IMR-90 (cell line): ENCODE measurements around the gene ATP6V1G1. TPM values are rescaled to one million over a fixed set of nuclear protein-coding genes. Genes with fewer than 3 reads are reported as not detected.

ENCODE experiments used
- ATAC-seq: fragments of 200-7000 bp; cut with Tn5 transposase; 2 replicates; pipeline ENCODE4 v1.9.1; 2020; ENCODE audit warnings: low read depth, mild to moderate bottlenecking, moderate library complexity
- BruUV-seq: library from RNA; stranded (reverse); fragments of 400-500 nt; replicated peaks from 2 replicates; lab custom pipeline; 2021; lab: Mats Ljungman, UMichigan
- CTCF ChIA-PET: fragments of 300-600 bp; formaldehyde crosslinking; extraction: SDS; loops from one replicate; lab custom pipeline; 2021; ENCODE audit warnings: antibody characterized with exemption; lab: Yijun Ruan, JAX
- POLR2A ChIA-PET: fragments of 300-600 bp; sonication (Branson Sonifier 250); formaldehyde crosslinking; loops from one replicate; lab custom pipeline; 2022; ENCODE audit warnings: antibody characterized with exemption; ENCODE audit not compliant: unreplicated experiment; lab: Charles Lee
- DNase-seq: peaks from one replicate; pipeline ENCODE4 v3.0.0; 2013
- H2AFZ ChIP-seq: replicated peaks from 2 replicates; pipeline ENCODE3; 2013; ENCODE audit warnings: low read length, mild to moderate bottlenecking; ENCODE audit not compliant: poor library complexity
- H2AK5ac ChIP-seq: 2 replicates; pipeline ENCODE4 v1.6.1; 2013; ENCODE audit warnings: low read depth, low read length, inconsistent platforms
- H2AK9ac ChIP-seq: replicated peaks from 2 replicates; pipeline ENCODE3; 2013; ENCODE audit warnings: mild to moderate bottlenecking, low read depth, low read length, moderate library complexity; ENCODE audit not compliant: poor library complexity
- H2BK120ac ChIP-seq: 2 replicates; pipeline ENCODE4 v1.6.1; 2013; ENCODE audit warnings: low read depth, low read length, inconsistent platforms
- H2BK15ac ChIP-seq: 3 replicates; pipeline ENCODE4 v1.6.1; 2013; ENCODE audit warnings: low read depth, low read length, inconsistent platforms
- H2BK20ac ChIP-seq: 2 replicates; pipeline ENCODE4 v1.6.1; 2013; ENCODE audit warnings: low read depth, mild to moderate bottlenecking, inconsistent platforms, low read length, moderate library complexity
- H2BK5ac ChIP-seq: 2 replicates; pipeline ENCODE4 v1.6.1; 2013; ENCODE audit warnings: mild to moderate bottlenecking, low read depth, low read length, inconsistent platforms; ENCODE audit not compliant: poor library complexity, severe bottlenecking
- H3K14ac ChIP-seq: replicated peaks from 2 replicates; pipeline ENCODE4 v1.6.1; 2013; ENCODE audit warnings: low read depth, low read length, inconsistent platforms
- H3K18ac ChIP-seq: 2 replicates; pipeline ENCODE4 v1.6.1; 2013; ENCODE audit warnings: low read depth, low read length, control low read depth
- H3K23ac ChIP-seq: 2 replicates; pipeline ENCODE4 v1.6.1; 2013; ENCODE audit warnings: low read depth, low read length, inconsistent platforms
- H3K27ac ChIP-seq: 2 replicates; pipeline ENCODE4 v1.5.1; 2013; ENCODE audit warnings: mild to moderate bottlenecking, control low read depth, low read length; ENCODE audit not compliant: insufficient read depth
- H3K27me3 ChIP-seq: 2 replicates; pipeline ENCODE4 v1.6.1; 2013; ENCODE audit warnings: low read length; ENCODE audit not compliant: control insufficient read depth, insufficient read depth
- H3K36me3 ChIP-seq: 2 replicates; pipeline ENCODE4 v1.6.1; 2013; ENCODE audit warnings: low read length, mixed read lengths; ENCODE audit not compliant: control insufficient read depth, insufficient read depth
- H3K4ac ChIP-seq: 2 replicates; pipeline ENCODE4 v1.6.1; 2013; ENCODE audit warnings: low read depth, low read length, inconsistent platforms
- H3K4me1 ChIP-seq: 2 replicates; pipeline ENCODE4 v1.6.1; 2013; ENCODE audit warnings: low read length, mixed read lengths; ENCODE audit not compliant: control insufficient read depth, insufficient read depth
- H3K4me2 ChIP-seq: 2 replicates; pipeline ENCODE4 v1.6.1; 2013; ENCODE audit warnings: low read depth, mild to moderate bottlenecking, control low read depth, low read length, moderate library complexity
- H3K4me3 ChIP-seq: 2 replicates; pipeline ENCODE4 v1.5.1; 2013; ENCODE audit warnings: low read depth, mild to moderate bottlenecking, control low read depth, low read length, moderate library complexity; ENCODE audit not compliant: insufficient read depth
- H3K56ac ChIP-seq: 2 replicates; pipeline ENCODE4 v1.6.1; 2013; ENCODE audit warnings: low read length, inconsistent platforms; ENCODE audit not compliant: insufficient read depth; ENCODE audit errors: extremely low read depth
- H3K79me1 ChIP-seq, 2 experiments: 2 replicates each; pipeline ENCODE4 v1.6.1; 2013; ENCODE audit warnings: low read length in 2 of 2, inconsistent platforms in 1 of 2, low read depth in 1 of 2
- H3K9ac ChIP-seq: 2 replicates; pipeline ENCODE4 v1.6.1; 2013; ENCODE audit warnings: low read depth, low read length, control low read depth
- H3K9me1 ChIP-seq: 2 replicates; pipeline ENCODE4 v1.6.1; 2013; ENCODE audit warnings: low read length, inconsistent platforms; ENCODE audit not compliant: insufficient read depth
- H3K9me3 ChIP-seq: 2 replicates; pipeline ENCODE4 v1.6.1; 2013; ENCODE audit warnings: low read length; ENCODE audit not compliant: control insufficient read depth, insufficient read depth
- H4K20me1 ChIP-seq: 2 replicates; pipeline ENCODE4 v1.6.1; 2013; ENCODE audit warnings: low read length, inconsistent platforms; ENCODE audit not compliant: insufficient read depth
- H4K5ac ChIP-seq: 2 replicates; pipeline ENCODE4 v1.6.1; 2013; ENCODE audit warnings: mild to moderate bottlenecking, low read depth, low read length, control low read depth
- H4K8ac ChIP-seq, 2 experiments: 2 replicates each; pipeline ENCODE4 v1.6.1; 2013; ENCODE audit warnings: low read depth in 2 of 2, low read length in 2 of 2, control low read depth in 1 of 2, inconsistent platforms in 1 of 2
- H4K91ac ChIP-seq: 2 replicates; pipeline ENCODE4 v1.6.1; 2013; ENCODE audit warnings: low read depth, low read length, inconsistent platforms; ENCODE audit not compliant: insufficient read depth
- ELK1 ChIP-seq: fragments of 150-350 bp; IDR thresholded peaks from 2 replicates; pipeline ENCODE4 v1.6.1; 2016; ENCODE audit warnings: low read depth, mild to moderate bottlenecking, low read length, moderate library complexity, borderline replicate concordance
- FOS ChIP-seq: fragments of 150-350 bp; IDR thresholded peaks from 2 replicates; pipeline ENCODE4 v1.6.1; 2016; ENCODE audit warnings: low read depth, low read length
- SMC3 ChIP-seq: fragments of 150-350 bp; IDR thresholded peaks from 2 replicates; pipeline ENCODE4 v1.6.1; 2016; ENCODE audit warnings: low read depth, mild to moderate bottlenecking, antibody characterized with exemption, low read length, moderate library complexity
- WGBS, 2 experiments: methylation state at CpG; one replicate each; pipeline versions ENCODE4 v1.1.5 to v1.1.7; 2013; ENCODE audit warnings: missing lambda C conversion rate in 2 of 2; ENCODE audit not compliant: insufficient read length in 1 of 2; ENCODE audit errors: extremely low coverage in 2 of 2; 5-methylcytosine and 5-hydroxymethylcytosine counted together
- dilution Hi-C: fragments of 300-500 bp; cut with HindIII; formaldehyde crosslinking; loops from one replicate; pipeline ENCODE4 v1.14.3; 2018; ENCODE audit warnings: low sequenced_read_pairs; ENCODE audit not compliant: unreplicated experiment
- in situ Hi-C: fragments of 300-500 bp; cut with MboI; formaldehyde crosslinking; loops from 3 replicates; pipeline ENCODE4 v1.14.3; 2019; ENCODE audit warnings: low sequenced_read_pairs, inconsistent platforms, mixed read lengths
- intact Hi-C: fragments of 100-400 bp; cut with micrococcal nuclease; formaldehyde crosslinking; loops from 2 replicates; pipeline ENCODE4 v1.10.0; 2022
- polyA plus RNA-seq, 3 experiments: library from polyadenylated mRNA; depleted of rRNA; stranded (reverse); fragments of >200 nt; gene quantifications; 2 replicates each; pipeline ENCODE4 v1.2.3, GENCODE V29; 2012; ENCODE audit warnings: low replicate concordance in 1 of 3
- total RNA-seq: library from RNA; depleted of rRNA; stranded (reverse); fragments of >200 nt; gene quantifications from 2 replicates; pipeline ENCODE4 v1.2.3, GENCODE V29; 2012

ATP6V1G1 gene
- total and polyA plus RNA-seq, 2 of the 4 experiments (the other 2 are of a cell fraction), result 52.0 to 70.9 TPM

GRCh38 chr9:114633438-114634089 is 46.0 kb downstream of the ATP6V1G1 start:
- no peak overlapping the region for H3K18ac ChIP-seq
- dilution Hi-C loops (no loop called here), in situ Hi-C loops (no loop called here), intact Hi-C loops (no loop called here)
- no peaks in the 10 kb centered on the region for H4K20me1 ChIP-seq
- H3K56ac ChIP-seq, result no peak overlapping the region
- no peaks in the 10 kb centered on the region for H3K79me1 ChIP-seq
- DNase-seq (no peak), ATAC-seq (no peak)
- H2AK5ac ChIP-seq, result no peak overlapping the region
- no peak overlapping the region for H2BK15ac ChIP-seq
- no peaks in the 10 kb centered on the region for H3K27me3 ChIP-seq
- no peak overlapping the region for H2BK20ac ChIP-seq
- no peak overlapping the region for H3K23ac ChIP-seq
- no peak overlapping the region for H3K4me3 ChIP-seq
- H3K4ac ChIP-seq, result no peak overlapping the region
- no peak overlapping the region for H2BK5ac ChIP-seq
- no peak overlapping the region for H2BK120ac ChIP-seq
- H3K4me1 ChIP-seq, result no peaks in the 10 kb centered on the region
- H2AK9ac ChIP-seq, result no peak overlapping the region
- POLR2A ChIA-PET, result no interaction called here
- no peaks in the 10 kb centered on the region for H3K9me3 ChIP-seq
- no peak overlapping the region for H3K14ac ChIP-seq
- H4K8ac ChIP-seq, result no peak overlapping the region
- no peak overlapping the region for H2AFZ ChIP-seq
- no peak overlapping the region for H4K91ac ChIP-seq
- H3K27ac ChIP-seq, result no peak overlapping the region
- peaks cover 29% of the 10 kb centered on the region for H3K36me3 ChIP-seq
- H3K9ac ChIP-seq, result no peak overlapping the region
- WGBS, 2 experiments, result 100% methylated on average over 3 of the region's 11 CpGs; no CpG with 5 or more reads in 1 of the 2 experiments
- BruUV-seq, result no TSS peak
- H3K4me2 ChIP-seq, result no peak overlapping the region
- no peak for TF ChIP-seq ELK1
- no peak for TF ChIP-seq FOS
- no peak for TF ChIP-seq SMC3
- no peak overlapping the region for H4K5ac ChIP-seq
- H3K9me1 ChIP-seq, result no peaks in the 10 kb centered on the region; the same call in 1 of the 2 replicates
- CTCF ChIA-PET, result no interaction called here
